GM10847 (cell line): Measurements from ENCODE around the gene CRISP1.

Experiments used
- POLR2A ChIP-seq: IDR thresholded peaks from 2 replicates; pipeline ENCODE4 v1.6.1; 2011; ENCODE audit not compliant: insufficient read length; ENCODE audit errors: extremely low read depth

The CRISP1 gene

GRCh38 chr6:49866485-49866943 is at the start of gene CRISP1:
Gene CRISP1 (minus strand): TSS chr6:49866535. CDS start chr6:49857400, 9,135 bp downstream.
- TF ChIP-seq POLR2A = no peak

GRCh38 chr6:49915035-49915434 is 48.7 kb upstream of the CRISP1 start:
- TF ChIP-seq POLR2A = no peak

- TF ChIP-seq POLR2A = no peak
Observed at GRCh38 chr6:49913636-49914375, 47.5 kb upstream of the CRISP1 start.

GRCh38 chr6:49912196-49912595 is 45.9 kb upstream of the CRISP1 start:
- TF ChIP-seq POLR2A = no peak

GRCh38 chr6:49911252-49911651 is 44.9 kb upstream of the CRISP1 start:
- TF ChIP-seq POLR2A = no peak

GRCh38 chr6:49909563-49909962 is 43.2 kb upstream of the CRISP1 start:
- no peak for TF ChIP-seq POLR2A

GRCh38 chr6:49906526-49906925 is 40.2 kb upstream of the CRISP1 start:
- TF ChIP-seq POLR2A = no peak

GRCh38 chr6:49905296-49905695 is 39.0 kb upstream of the CRISP1 start:
- no peak for TF ChIP-seq POLR2A

- TF ChIP-seq POLR2A = no peak
Observed at GRCh38 chr6:49902856-49903255, 36.5 kb upstream of the CRISP1 start.

GRCh38 chr6:49898904-49899566 is 32.7 kb upstream of the CRISP1 start:
- TF ChIP-seq POLR2A = no peak

- TF ChIP-seq POLR2A = no peak
Observed at GRCh38 chr6:49892280-49892679, 25.9 kb upstream of the CRISP1 start.

GRCh38 chr6:49890988-49891387 is 24.7 kb upstream of the CRISP1 start:
- no peak for TF ChIP-seq POLR2A

GRCh38 chr6:49888742-49889431 is 22.6 kb upstream of the CRISP1 start:
- no peak for TF ChIP-seq POLR2A

GRCh38 chr6:49868951-49869529 is 2.7 kb upstream of the CRISP1 start:
- TF ChIP-seq POLR2A = no peak

GRCh38 chr6:49856282-49856681 is 10.1 kb downstream of the CRISP1 start:
- no peak for TF ChIP-seq POLR2A

GRCh38 chr6:49855221-49855620 is 11.1 kb downstream of the CRISP1 start:
- no peak for TF ChIP-seq POLR2A

- TF ChIP-seq POLR2A = no peak
Observed at GRCh38 chr6:49852975-49853374, 13.4 kb downstream of the CRISP1 start.
